Measurements from ENCODE around the gene RPL41.
"Not testable (repeated sequence)": the region's sequence is repeated elsewhere in the genome, so short reads cannot be mapped to it uniquely, and the experiment has no call there.

RPL41 gene

DNA sequence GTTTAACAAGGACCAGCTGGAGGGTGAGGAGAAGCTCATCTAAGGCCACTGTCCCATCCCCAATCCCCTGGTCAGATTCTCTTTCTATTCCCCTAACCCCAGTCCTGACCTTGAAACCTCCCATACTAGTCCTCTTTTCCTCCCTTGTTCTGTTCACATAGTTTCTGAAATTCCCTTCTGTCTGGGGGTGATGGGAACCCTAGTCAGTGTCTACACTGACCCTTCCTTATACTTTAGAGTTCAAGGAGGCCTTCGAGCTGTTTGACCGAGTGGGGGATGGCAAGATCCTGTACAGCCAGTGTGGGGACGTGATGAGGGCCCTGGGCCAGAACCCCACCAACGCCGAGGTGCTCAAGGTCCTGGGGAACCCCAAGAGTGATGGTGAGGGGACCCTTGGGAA lies 38.4 kb downstream of the RPL41 start:
- DNase-seq (ENCODE audit: low spot score), result no peak

DNA sequence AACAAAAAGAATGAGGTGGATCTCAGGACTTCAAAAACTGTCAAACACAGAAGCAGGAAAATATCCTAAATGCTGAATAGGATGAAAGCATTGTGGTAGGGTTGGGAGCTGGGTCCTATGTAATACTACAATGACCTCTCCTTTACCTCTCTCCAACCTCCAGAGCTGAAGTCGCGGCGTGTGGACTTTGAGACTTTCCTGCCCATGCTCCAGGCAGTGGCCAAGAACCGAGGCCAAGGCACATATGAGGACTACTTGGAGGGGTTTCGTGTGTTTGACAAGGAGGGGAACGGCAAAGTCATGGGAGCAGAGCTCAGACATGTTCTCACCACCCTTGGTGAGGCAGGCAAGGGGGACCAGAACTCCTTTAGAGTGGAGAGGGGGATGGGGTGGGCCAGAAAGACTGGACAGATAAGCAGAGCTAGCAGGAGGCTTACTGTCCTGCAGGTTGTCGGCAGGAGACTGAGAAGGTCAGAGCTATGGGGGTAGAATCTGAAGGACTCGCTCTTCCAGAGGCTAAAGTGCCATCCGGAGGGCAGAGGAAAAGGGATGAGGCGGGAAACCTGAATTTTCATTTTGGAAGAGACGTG lies 38.9 kb downstream of the RPL41 start:
- no peak for DNase-seq (ENCODE audit: low spot score)

DNA sequence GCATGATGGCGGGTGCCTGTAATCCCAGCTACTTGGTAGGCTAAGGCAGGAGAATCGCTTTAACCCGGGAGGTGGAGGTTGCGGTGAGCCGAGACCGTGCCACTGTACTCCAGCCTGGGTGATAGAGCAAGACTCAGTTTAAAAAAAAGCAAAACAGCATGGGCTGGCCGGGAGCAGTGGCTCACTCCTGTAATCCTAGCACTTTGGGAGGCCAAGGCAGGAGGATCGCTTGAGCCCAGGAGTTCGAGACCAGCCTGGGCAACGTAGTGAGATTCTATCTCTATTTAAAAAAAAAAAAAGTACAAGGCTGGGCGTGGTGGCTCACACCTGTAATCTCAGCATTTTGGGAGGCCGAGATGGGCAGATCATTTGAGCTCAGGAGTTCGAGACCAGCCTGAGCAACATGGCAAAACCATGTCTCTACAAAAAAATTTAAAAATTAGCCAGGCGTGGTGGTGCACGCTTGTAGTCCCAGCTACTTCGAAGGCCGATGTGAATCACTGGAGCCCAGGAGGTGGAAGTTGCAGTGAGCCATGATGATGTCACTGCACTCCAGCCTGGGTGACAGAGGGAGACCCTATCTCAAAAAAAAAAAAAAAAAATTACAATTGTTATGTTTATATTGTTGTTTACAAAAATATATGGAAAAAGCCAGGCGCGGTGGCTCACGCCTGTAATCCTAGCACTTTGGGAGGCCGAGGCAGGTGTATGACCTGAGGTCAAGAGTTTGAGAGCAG lies 40.2 kb downstream of the RPL41 start:
- not testable (repeated sequence) for DNase-seq (ENCODE audit: low spot score)

DNA sequence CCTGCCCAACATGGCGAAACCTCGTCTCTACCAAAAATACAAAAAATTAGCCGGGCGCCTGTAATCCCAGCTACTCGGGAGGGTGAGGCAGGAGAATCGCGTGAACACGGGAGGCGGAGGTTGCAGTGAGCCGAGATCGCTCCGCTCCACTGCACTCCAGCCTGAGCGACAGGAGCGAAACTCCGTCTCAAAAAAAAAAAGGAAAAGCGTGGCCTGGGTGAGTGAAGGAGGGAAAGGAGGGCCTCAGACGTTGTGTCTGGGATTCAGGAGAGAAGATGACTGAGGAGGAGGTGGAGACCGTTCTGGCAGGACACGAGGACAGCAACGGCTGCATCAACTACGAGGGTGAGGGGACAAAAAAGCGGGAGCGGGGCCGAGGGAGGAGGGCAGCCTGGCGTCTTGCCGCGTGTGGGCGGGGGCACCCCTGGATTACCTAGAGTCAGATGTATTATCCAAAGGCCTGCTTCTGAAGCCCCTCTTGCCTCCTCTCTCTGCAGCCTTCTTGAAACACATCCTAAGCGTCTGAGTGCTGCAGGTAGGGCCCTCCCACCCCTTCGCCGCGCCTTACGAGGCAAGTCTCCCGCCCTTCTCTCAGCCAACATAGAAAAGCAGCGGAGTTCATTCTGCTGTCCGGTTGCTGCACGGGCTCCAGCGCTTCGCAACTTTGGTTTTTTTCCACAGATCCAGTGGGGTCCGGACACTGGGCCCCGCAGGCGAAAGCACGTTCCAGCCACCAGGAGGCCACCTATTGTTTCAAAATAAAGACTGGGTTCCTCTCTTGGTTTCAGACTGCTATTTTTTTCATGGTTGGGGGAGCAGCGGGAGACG lies 41.0 kb downstream of the RPL41 start:
- peak; percentile 78 for DNase-seq (ENCODE audit: low spot score)

DNA sequence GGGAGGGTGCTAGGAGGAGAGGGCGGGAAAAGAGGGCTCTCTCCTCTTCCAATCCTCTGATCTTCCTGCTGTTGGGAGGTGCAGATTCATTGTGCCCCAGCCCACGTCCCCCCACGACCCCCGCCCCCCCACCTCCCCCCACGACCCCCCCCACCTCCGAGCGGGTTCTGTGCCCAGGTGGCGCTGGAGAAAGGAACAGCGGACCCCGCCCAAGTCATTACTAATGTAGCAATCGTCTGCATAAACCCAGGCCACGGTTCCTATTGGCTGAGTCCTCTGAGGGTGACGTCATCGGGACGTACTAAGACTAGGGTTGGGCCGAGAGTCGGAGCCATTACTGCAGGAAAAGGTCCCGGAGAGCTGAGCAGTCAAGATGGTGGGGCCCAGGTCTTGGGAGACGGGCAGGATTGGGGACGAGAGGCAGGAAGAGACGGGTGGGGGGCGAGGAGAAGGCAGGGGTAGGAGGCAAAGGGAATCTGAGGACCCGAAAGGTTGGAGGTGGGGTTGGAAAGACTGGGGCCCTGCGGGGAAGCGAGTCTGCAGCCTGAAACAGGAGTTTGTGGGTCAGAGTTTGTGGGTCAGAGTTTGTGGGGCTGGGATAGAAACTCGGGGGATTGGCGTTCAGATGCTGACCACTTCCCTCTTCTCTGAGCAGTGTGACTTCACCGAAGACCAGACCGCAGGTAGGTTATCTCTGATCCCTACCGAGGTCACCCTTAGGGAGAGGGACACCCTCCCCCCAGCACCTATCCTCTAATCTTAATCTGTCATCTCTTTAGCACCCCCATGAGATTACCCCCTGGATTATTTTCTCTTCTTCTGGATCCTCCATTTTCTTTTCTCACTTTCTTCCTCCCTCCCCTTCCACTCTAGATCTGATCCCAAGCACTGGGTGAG lies 41.8 kb downstream of the RPL41 start, which contains the start of gene MYL6:
Gene MYL6 (plus strand): TSS at position 331 of the 897 bp plus-strand sequence. CDS start 43 bp downstream, at position 374.
- DNase-seq (ENCODE audit: low spot score), result peak; percentile 92

DNA sequence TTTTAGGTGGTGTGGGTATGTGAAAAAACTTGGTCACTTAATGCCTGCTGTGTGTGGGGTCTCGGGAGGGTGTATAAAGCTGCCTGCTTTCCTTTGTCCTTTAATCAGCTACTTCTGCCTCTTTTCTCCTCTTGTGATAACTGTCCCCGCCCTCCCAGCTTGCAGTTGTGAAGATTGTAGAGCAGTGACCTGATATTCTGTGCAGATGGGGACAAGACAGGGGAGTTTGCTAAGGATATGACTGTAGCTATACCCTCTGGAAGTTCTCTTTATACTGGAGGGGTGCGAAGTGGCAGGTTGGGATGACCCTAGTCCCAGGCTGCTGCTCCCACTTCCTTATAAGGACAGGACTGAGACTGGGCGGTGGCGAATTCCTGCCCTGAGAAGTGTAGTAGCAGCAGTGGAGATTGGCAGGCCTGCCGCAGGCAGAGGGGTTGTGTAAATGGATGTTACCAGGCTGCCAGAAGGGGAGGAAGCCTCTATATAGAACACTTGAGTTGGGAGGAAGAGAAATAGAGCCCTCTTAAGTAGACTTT lies 42.6 kb downstream of the RPL41 start:
- no peak for DNase-seq (ENCODE audit: low spot score)

DNA sequence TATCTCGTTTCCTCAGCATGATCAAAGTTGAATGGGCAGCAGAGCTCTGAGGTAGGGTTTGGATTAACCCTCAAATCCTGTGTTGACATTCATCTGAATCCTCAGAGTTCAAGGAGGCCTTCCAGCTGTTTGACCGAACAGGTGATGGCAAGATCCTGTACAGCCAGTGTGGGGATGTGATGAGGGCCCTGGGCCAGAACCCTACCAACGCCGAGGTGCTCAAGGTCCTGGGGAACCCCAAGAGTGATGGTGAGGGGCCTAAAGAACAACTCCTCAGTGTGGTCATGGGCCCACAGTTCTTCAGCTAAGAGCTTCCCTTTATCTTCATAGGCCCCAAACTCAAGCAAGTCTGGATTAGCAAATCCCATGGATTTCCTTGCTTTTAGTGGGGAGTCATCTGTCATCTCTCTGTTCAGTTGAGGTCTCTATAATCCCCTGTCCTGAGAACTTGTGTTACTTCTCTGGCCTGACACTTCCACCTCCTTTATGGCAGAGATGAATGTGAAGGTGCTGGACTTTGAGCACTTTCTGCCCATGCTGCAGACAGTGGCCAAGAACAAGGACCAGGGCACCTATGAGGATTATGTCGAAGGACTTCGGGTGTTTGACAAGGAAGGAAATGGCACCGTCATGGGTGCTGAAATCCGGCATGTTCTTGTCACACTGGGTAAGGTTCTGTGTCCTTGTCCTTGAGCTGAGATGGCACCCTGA lies 43.2 kb downstream of the RPL41 start:
- DNase-seq (ENCODE audit: low spot score), result no peak

DNA sequence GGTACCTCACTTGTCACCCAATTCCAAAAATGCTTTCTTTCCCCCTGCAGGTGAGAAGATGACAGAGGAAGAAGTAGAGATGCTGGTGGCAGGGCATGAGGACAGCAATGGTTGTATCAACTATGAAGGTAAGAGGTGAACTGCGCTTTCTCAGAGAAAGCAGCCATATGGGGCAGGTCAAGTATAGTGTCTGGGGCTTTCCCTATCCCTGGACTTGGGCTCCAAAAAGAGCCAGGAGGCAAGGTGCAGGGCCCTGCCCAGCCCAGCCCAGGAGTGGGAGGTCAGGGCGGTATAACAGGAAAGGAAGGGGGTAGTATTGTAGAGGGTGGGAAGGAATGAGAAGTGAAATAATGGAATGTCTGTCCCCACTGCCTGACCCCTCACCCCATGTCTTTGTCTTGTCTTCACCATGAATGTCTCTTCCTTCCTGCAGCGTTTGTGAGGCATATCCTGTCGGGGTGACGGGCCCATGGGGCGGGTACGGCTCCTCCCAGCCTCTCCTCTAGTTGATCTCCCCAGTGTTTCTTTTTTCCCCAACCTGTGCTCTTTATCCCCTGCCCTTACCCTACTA lies 43.8 kb downstream of the RPL41 start:
- no peak for DNase-seq (ENCODE audit: low spot score)

DNA sequence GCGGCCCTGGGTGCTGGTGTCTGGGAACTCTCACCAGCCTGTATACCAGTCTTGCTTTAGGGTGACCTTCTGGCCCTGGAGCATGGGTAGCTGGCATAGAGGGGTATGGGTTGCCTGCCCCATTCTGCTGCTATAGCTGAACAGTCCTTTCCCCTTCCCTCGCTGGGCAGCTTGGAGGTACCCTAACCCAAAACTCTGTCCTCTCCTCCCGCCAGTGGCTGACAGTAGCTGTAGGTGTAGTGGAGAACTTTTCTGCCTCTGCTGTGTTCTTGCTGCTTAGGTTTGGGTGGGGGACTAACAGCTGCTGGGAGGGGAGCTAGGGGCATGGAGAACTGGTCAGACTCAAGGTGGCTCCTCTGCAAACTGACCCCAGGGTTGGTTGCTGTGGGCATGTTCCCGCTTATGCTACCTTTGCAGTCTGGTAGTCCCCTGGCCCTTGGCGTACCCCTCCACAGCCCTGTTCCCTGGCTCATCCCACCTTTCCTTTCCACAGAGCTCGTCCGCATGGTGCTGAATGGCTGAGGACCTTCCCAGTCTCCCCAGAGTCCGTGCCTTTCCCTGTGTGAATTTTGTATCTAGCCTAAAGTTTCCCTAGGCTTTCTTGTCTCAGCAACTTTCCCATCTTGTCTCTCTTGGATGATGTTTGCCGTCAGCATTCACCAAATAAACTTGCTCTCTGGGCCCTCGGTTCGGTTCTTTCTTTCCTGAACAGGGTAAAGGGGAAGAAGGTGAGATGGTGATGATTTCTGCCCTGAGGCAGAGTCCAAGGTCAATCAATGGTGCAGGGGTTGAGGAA lies 44.7 kb downstream of the RPL41 start:
- no peak for DNase-seq (ENCODE audit: low spot score)

DNA sequence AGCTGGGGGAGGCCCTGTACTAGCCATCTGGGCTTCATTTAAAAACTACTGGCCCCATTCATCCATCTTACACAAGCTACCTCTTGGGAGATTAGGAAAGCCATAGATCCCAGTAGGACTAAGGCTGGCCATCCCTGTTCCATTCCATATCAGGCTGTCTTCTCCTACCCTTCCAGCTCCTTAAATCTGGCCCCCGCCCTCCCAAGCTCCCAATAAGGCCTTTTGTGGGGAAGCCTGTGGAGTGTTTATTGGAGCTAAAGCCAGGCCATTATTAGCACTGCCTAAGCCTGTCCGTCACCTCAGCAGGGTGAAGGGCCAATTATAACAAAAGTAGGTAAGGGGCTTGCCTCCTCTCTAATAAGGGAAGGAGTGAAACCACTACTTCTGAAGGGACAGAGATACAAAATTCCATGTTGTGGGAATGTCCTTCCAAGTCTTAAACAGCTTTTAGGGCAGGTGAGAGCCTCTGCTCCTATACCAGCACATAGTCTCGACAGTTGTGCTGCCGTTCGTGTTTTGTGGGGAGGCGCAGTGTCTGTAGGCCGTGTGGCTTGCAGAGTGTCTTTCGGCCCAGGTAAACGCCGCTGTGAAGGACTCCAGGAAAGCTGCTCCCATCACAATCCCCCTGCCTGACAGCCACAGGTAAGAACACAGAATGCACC lies 45.4 kb downstream of the RPL41 start:
- no peak for DNase-seq (ENCODE audit: low spot score)

DNA sequence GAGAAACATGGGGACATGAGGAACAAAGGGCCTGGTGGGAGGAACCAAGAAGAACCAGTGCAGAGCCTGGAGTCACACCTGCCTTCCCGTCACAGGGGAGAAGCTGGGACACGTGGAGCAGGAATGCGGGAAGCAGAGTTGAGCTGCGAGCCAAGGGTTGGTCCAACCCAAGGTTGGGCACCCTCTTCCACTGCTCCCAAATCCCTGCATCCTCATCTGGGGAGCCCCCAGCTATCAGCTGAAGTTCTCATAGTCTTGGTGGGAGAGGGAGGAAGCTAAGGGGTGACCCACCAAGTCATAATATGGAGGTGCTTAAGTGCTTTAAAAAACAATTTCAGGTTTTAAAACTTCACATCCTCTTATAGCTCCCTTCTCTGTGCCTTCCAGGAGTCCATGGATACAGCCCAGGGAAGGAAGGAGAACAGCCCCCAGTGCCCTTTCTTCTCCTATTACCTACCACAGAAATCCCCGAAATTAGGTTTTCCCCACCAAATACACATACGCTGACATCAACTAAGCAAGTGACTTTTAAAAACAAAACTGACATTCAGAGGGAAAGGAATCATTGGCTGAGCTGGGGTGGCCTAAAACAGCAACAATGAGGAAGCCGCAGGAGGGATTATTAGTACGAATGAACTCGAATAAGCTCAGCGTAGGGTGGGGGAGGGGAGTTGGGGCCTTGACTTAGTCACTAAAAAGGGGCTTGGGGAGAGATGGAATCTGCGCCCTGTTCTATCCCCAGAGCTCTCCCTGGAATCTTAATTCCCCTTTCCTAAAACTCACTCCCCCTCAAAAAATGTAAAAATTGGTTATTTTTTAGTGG lies 46.2 kb downstream of the RPL41 start:
- DNase-seq (ENCODE audit: low spot score), result no peak

DNA sequence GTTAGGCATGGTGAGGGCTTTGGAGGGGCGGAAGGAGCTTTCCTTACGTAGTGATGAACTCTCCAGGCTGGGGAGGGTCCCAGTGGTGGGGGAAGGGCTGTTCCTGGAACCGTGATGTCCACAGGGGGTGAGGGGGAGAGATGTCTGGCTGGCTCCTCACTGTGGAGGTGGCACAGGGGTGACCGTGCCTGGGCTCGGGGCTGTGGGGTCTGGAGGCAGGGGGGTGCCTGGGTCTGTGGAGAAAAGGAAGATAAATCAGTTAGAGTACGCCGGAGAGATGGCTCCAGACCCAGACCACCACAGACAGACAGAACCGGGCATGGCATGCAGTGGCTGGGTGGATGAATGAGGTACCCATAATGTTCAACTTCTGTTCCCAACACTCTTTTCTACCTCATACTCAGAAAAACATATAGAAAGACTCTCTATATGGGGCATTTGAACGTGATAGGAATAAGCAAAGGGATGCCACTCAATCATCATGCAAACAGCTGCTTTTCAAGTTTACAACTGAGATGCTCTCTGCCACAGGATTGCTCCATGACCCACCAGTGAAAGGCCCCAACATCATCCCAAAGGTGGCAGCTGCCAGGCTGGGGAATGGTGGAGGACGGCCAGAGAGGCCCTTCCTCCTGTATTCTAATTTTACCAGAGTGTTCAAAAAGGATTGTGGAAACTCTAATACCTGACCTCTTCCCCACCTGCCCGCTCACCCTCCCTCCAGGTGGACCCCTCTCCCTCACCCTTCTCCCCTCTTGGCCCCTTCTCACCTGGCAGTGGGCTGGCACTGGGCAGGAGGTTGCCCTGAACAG lies 47.3 kb downstream of the RPL41 start:
- no peak for DNase-seq (ENCODE audit: low spot score)

DNA sequence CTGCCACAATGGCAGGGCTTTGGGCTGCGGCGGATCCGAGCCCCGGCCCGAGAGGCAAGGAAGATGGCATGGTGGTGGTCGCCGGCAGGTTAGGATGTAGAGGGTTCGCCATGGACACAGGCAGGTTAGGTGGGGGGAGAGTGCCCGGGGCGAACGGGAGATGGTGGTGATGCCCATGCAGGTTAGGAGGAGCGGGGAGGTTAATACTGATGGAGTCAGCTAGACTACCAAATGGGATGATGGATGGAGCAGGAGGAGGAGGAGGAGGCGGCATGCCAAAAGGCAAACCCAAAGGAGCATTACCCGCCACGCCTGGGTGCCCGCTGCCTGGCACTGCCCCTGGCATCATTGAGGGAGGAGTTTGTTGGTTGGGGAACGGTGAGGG lies 47.9 kb downstream of the RPL41 start:
- no peak for DNase-seq (ENCODE audit: low spot score)

DNA sequence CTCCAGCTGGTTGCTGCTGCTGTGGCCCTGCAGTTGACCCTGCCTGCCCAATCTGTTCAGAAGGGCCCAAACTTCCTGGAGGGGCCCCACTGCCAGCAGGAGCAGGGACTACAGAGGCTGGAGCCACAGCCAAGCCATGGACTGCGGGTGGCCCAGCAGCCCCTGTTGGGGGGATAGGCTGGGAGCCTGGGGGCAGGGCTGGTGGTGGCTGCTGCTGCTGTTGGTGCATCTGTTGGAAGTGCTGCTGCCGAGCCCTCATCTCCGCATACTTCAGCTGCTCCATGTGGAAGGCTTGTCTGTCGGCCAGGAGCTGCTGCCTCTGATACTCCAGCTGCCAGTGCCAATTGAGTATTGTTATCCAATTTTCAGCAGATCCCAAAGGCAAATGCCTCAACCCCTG lies 48.9 kb downstream of the RPL41 start:
- no peak for DNase-seq (ENCODE audit: low spot score)

Data from HuH-7.5 (cell line).